ENCODE data around the gene ARID1B.

ARID1B gene

DNA sequence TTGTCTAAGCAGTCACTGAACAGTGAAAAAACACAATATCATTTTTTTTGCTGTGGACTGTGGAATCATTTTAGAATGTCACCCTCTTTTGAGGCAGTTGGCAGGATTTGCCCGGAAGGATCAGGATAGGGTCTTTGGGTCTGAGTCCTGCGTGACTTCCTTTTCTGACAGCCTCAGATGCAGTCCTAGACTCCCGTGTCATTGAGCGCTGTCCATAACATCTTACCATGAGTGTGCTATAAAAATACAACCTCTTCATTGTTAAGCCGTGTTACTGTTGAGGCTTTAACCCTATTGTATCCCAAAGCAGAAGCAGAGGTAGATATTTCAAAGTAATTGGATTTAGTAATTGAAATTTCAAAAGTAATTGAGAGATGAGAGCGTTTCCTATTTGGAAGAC, 30.6 kb downstream of the ARID1B start:
- H3K36me3 ChIP-seq (replicated peaks): no peaks in the 10 kb centered on the region
- DNase-seq: no peak
- TF ChIP-seq CTCF (IDR thresholded peaks at IDR 0.05; ENCODE audit: low read depth, low read length, missing control alignments): no peak
- H3K27me3 ChIP-seq (replicated peaks): no peaks in the 10 kb centered on the region
- no peak overlapping the region for H3K4me3 ChIP-seq (ENCODE audit: low read depth, low read length)
- in situ Hi-C loops (cut with HindIII; ENCODE audit: low pct_ligation_motif_present, low sequenced_read_pairs): no loop called here
- H3K27ac ChIP-seq: no peak overlapping the region

GRCh38 chr6:156808287-156808686, 31.1 kb downstream of the ARID1B start:
- TF ChIP-seq CTCF (IDR thresholded peaks at IDR 0.05; ENCODE audit: low read depth, low read length, missing control alignments): no peak
- Histone ChIP-seq H3K27ac (no peak overlapping the region), H3K4me3 (ENCODE audit: low read depth, low read length) (no peak overlapping the region), H3K36me3 (replicated peaks) (no peaks in the 10 kb centered on the region), H3K27me3 (replicated peaks) (no peaks in the 10 kb centered on the region)
- in situ Hi-C loops (cut with HindIII; ENCODE audit: low pct_ligation_motif_present, low sequenced_read_pairs): no loop called here
- DNase-seq: no peak

DNA sequence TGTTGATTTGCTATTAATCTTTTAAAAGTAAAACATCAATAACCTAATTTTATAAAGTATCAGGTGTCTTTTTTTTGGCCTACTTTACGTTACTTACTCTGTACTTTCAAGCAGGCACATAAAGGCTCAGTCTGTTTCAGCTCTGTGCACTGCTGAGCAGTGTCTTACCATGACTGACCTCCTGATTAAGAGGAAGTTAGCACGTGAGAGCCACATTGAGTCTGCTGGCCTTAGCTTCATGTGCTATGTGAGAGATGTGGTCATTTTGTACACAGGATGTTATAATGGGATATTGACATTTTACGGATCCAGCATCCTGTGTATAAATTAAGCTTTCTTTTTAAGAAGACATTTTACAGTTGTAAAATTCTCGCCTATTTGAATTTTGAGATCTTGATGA, 31.9 kb downstream of the ARID1B start:
- in situ Hi-C loops (cut with HindIII; ENCODE audit: low pct_ligation_motif_present, low sequenced_read_pairs): no loop called here
- H3K36me3 ChIP-seq (replicated peaks): no peaks in the 10 kb centered on the region
- no peak for DNase-seq
- H3K27ac ChIP-seq: no peak overlapping the region
- H3K27me3 ChIP-seq (replicated peaks): no peaks in the 10 kb centered on the region
- no peak overlapping the region for H3K4me3 ChIP-seq (ENCODE audit: low read depth, low read length)
- TF ChIP-seq CTCF (IDR thresholded peaks at IDR 0.05; ENCODE audit: low read depth, low read length, missing control alignments): no peak

DNA sequence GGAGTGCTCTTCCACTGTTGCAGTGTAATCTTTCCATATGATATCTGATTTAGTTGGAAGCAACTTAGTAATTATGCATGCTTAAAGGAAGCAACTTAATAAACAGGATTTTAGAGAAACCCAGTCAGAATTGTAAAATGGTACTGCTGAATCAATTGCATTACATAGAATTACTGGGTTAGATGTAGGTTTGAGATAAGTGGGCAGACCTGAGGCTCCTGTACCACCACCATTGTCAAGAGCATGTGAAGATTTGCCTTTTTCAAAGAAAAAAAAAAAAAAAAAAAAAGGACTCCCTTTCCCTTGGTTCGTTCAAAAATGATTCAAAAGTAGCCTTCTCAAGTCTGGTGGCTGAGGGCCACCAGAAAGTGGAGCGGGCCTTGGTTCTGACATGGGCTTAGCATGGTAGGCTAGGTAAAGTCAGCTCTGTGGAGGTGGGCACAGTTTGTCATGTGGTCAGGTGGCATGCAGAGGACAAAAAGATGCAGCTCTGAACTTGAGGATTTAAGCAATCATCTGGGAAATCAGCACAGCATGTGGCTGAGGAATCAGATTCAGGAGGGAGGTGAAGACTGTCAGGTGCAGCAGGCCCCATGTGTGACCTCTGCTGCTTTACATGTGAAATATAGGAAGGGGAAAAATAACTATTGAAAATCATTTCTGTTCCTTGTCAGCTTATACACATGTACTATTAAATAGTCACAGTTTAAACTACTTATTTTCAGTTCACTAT, 32.4 kb downstream of the ARID1B start:
- in situ Hi-C loops (cut with HindIII; ENCODE audit: low pct_ligation_motif_present, low sequenced_read_pairs): no loop called here
- no peak for TF ChIP-seq CTCF (IDR thresholded peaks at IDR 0.05; ENCODE audit: low read depth, low read length, missing control alignments)
- H3K27ac ChIP-seq: no peak overlapping the region

DNA sequence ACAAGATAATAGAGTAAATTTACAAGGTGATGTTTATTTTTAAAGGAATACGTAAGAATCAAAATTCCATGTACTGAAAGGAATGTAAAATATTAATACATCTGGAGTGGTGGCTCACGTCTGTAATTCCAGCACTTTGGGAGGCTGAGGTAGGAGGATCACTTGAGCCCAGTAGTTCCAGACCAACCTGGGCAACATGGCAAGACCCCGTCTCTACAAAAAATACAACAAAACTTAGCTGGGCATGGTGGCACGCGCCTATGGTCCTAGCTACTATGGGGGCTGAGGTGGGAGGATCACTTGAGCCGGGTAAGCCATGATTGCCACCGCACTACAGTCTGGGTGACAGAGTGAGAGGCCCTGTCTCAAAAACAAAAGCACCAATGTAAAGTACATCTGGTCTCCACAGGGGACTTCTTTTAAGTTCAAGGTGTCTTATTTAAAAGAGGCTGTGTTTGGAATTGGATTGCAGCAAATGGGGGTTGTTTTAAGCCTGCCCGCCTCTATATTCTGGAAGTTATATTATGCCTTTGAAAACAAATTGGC, 36.9 kb downstream of the ARID1B start:
- TF ChIP-seq CTCF (IDR thresholded peaks at IDR 0.05; ENCODE audit: low read depth, low read length, missing control alignments): no peak
- in situ Hi-C loops (cut with HindIII; ENCODE audit: low pct_ligation_motif_present, low sequenced_read_pairs): no loop called here
- Histone ChIP-seq H3K36me3 (replicated peaks) (no peaks in the 10 kb centered on the region), H3K4me3 (ENCODE audit: low read depth, low read length) (no peak overlapping the region), H3K27me3 (replicated peaks) (no peaks in the 10 kb centered on the region), H3K27ac (no peak overlapping the region)
- DNase-seq: no peak

More for the DNA sequence above, 32.4 kb downstream of the ARID1B start:
- DNase-seq: no peak
- Histone ChIP-seq H3K4me3 (ENCODE audit: low read depth, low read length) (no peak overlapping the region), H3K27me3 (replicated peaks) (no peaks in the 10 kb centered on the region), H3K36me3 (replicated peaks) (no peaks in the 10 kb centered on the region)

DNA sequence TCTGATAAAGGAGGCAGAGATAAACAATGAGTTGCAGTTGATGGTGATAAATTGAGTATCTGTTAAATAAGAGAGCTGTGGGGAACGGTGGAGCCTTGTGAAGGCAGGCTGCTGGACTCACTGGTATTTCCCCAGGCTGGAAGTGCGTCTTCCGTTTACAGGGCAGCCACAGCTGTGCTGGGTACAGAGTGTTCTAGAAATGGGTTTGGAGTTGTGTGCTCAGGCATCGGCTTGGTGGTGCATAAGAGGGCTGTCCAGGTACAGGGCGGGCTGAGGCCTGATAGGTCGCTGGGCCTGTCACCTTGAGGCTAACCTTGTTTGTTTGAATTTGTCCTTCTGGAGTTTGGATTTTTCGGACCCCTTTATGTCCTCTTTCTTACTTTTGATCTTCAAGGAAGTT, 39.3 kb downstream of the ARID1B start:
- in situ Hi-C loops (cut with HindIII; ENCODE audit: low pct_ligation_motif_present, low sequenced_read_pairs): no loop called here
- no peak for TF ChIP-seq CTCF (IDR thresholded peaks at IDR 0.05; ENCODE audit: low read depth, low read length, missing control alignments)
- Histone ChIP-seq H3K4me3 (ENCODE audit: low read depth, low read length) (no peak overlapping the region), H3K27me3 (replicated peaks) (no peaks in the 10 kb centered on the region), H3K36me3 (replicated peaks) (no peaks in the 10 kb centered on the region), H3K27ac (no peak overlapping the region)
- no peak for DNase-seq
